ENCODE results near the gene GAMT. TPM values are rescaled to one million over a fixed set of nuclear protein-coding genes. Genes with fewer than 3 reads are reported as not detected.
A peak's percentile ranks its signal among the peaks of the same experiment; 100 is the strongest.

Gene GAMT
- total and polyA plus RNA-seq, 2 of the 13 experiments (the other 11 are each of a cell fraction or from before 2014, with no cell fraction given) = 115 to 124 TPM

- TF ChIP-seq AFF4 (CRISPR knock-in tag; IDR thresholded peaks at IDR 0.05) = peak; percentile 73; the same call in 1 of the 2 replicates
- TF ChIP-seq ETV6 (CRISPR knock-in tag; conservative IDR thresholded peaks at IDR 0.05) = peak; percentile 90
- TF ChIP-seq ZEB1 (IDR thresholded peaks at IDR 0.05; ENCODE audit: insufficient replicate concordance, low read depth) = peak; percentile 82
- TF ChIP-seq, protein P1, sequence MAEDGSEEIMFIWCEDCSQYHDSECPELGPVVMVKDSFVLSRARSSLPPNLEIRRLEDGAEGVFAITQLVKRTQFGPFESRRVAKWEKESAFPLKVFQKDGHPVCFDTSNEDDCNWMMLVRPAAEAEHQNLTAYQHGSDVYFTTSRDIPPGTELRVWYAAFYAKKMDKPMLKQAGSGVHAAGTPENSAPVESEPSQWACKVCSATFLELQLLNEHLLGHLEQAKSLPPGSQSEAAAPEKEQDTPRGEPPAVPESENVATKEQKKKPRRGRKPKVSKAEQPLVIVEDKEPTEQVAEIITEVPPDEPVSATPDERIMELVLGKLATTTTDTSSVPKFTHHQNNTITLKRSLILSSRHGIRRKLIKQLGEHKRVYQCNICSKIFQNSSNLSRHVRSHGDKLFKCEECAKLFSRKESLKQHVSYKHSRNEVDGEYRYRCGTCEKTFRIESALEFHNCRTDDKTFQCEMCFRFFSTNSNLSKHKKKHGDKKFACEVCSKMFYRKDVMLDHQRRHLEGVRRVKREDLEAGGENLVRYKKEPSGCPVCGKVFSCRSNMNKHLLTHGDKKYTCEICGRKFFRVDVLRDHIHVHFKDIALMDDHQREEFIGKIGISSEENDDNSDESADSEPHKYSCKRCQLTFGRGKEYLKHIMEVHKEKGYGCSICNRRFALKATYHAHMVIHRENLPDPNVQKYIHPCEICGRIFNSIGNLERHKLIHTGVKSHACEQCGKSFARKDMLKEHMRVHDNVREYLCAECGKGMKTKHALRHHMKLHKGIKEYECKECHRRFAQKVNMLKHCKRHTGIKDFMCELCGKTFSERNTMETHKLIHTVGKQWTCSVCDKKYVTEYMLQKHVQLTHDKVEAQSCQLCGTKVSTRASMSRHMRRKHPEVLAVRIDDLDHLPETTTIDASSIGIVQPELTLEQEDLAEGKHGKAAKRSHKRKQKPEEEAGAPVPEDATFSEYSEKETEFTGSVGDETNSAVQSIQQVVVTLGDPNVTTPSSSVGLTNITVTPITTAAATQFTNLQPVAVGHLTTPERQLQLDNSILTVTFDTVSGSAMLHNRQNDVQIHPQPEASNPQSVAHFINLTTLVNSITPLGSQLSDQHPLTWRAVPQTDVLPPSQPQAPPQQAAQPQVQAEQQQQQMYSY (CRISPR knock-in tag; IDR thresholded peaks at IDR 0.05) = peak; percentile 48; the same call in 1 of the 2 replicates
- peak; percentile 83 for TF ChIP-seq DNMT1 (CRISPR knock-in tag; IDR thresholded peaks at IDR 0.05)
- TF ChIP-seq ZFAT (CRISPR knock-in tag; conservative IDR thresholded peaks at IDR 0.05) = no peak
- TF ChIP-seq AKAP8 (CRISPR knock-in tag; IDR thresholded peaks at IDR 0.05) = peak; percentile 88
- peak; percentile 96 for TF ChIP-seq CEBPB (IDR thresholded peaks at IDR 0.05; ENCODE audit: borderline replicate concordance, low read depth, low read length)
- peak; percentile 96 for TF ChIP-seq ZMYM3 (CRISPR knock-in tag; IDR thresholded peaks at IDR 0.05)
- peak; percentile 76 for TF ChIP-seq RAD21 (CRISPR knock-in tag; IDR thresholded peaks at IDR 0.05)
- peak; percentile 85 for TF ChIP-seq DRAP1 (CRISPR knock-in tag; IDR thresholded peaks at IDR 0.05)
- TF ChIP-seq PCBP1 (IDR thresholded peaks at IDR 0.05; ENCODE audit: borderline replicate concordance, low read depth, low read length) = no peak; the same call in none of the 2 replicates
- peak; percentile 29; the same call in 1 of the 2 replicates for TF ChIP-seq NFYC (CRISPR knock-in tag; IDR thresholded peaks at IDR 0.05)
- peak; percentile 99 for TF ChIP-seq MTERF4 (CRISPR knock-in tag; IDR thresholded peaks at IDR 0.05)
- TF ChIP-seq CHCHD3 (CRISPR knock-in tag; IDR thresholded peaks at IDR 0.05) = peak; percentile 88; the same call in 1 of the 2 replicates
- 0 out of 4 replicates have a peak, but pooled peaks of 1 of the 2 experiments have one; percentile 43 for TF ChIP-seq MAFK (conservative IDR thresholded peaks at IDR 0.05 in 1 of 2, IDR thresholded peaks at IDR 0.05 in 1 of 2; ENCODE audit: low read length in 2 of 2)
- no peak; the same call in none of the 2 replicates for TF ChIP-seq ZBTB7A (CRISPR knock-in tag; IDR thresholded peaks at IDR 0.05)
- TF ChIP-seq, protein P2, sequence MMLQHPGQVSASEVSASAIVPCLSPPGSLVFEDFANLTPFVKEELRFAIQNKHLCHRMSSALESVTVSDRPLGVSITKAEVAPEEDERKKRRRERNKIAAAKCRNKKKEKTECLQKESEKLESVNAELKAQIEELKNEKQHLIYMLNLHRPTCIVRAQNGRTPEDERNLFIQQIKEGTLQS (CRISPR knock-in tag; IDR thresholded peaks at IDR 0.05) = peak; percentile 56; the same call in 1 of the 2 replicates
- TF ChIP-seq SALL2 (CRISPR knock-in tag; IDR thresholded peaks at IDR 0.05) = peak; percentile 99
Observed at GRCh38 chr19:1383312-1384084, 17.8 kb downstream of the GAMT start, which contains the start of gene NDUFS7 (continued).

All from HepG2 (cell line).